Astrocyte (in vitro differentiated cells and primary cell): ENCODE data around the gene SLC17A5.
"Not testable (repeated sequence)": the region's sequence is repeated elsewhere in the genome, so short reads cannot be mapped to it uniquely, and the experiment has no call there.

Experiments
- EZH2 ChIP-seq: IDR thresholded peaks from 2 replicates; pipeline ENCODE4 v1.6.1; 2012; ENCODE audit warnings: mild to moderate bottlenecking, low read length, inconsistent platforms; ENCODE audit not compliant: insufficient read depth
- TF ChIP-seq, protein P1 (sequence below): IDR thresholded peaks from 2 replicates; pipeline ENCODE4 v1.5.1; 2011; ENCODE audit warnings: low read depth, mild to moderate bottlenecking, inconsistent platforms, low read length, moderate library complexity; ENCODE audit not compliant: insufficient read depth

DNA sequence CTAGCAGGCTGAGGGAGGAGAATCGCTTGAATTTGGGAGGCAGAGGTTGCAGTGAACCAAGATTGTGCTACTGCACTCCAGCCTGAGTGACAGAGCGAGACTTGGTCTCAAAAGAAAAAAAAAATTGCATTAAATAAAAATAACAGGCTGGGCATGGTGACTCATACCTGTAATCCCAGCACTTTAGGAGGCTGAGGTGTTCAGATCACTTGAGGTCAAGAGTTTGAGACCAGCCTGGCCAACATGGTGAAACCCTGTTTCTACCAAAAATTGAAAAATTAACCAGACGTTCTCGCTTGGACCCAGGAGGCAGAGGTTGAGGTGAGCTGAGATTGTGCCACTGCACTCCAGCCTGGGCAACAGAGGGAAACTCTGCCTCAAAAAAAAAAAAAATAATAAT lies 102.7 kb downstream of the SLC17A5 start:
- TF ChIP-seq, protein P1, sequence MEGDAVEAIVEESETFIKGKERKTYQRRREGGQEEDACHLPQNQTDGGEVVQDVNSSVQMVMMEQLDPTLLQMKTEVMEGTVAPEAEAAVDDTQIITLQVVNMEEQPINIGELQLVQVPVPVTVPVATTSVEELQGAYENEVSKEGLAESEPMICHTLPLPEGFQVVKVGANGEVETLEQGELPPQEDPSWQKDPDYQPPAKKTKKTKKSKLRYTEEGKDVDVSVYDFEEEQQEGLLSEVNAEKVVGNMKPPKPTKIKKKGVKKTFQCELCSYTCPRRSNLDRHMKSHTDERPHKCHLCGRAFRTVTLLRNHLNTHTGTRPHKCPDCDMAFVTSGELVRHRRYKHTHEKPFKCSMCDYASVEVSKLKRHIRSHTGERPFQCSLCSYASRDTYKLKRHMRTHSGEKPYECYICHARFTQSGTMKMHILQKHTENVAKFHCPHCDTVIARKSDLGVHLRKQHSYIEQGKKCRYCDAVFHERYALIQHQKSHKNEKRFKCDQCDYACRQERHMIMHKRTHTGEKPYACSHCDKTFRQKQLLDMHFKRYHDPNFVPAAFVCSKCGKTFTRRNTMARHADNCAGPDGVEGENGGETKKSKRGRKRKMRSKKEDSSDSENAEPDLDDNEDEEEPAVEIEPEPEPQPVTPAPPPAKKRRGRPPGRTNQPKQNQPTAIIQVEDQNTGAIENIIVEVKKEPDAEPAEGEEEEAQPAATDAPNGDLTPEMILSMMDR: not testable (repeated sequence)
- TF ChIP-seq EZH2: not testable (repeated sequence)
